Measurements from ENCODE around the gene WDR17. TPM values are rescaled to one million over a fixed set of nuclear protein-coding genes. Genes with fewer than 3 reads are reported as not detected.
A peak's percentile ranks its signal among the peaks of the same experiment; 100 is the strongest.

Gene WDR17
- total RNA-seq = 1 to 10 TPM in 1 of 2 donors, under 1 TPM in 1; 0.63 to 2.9 TPM

DNA sequence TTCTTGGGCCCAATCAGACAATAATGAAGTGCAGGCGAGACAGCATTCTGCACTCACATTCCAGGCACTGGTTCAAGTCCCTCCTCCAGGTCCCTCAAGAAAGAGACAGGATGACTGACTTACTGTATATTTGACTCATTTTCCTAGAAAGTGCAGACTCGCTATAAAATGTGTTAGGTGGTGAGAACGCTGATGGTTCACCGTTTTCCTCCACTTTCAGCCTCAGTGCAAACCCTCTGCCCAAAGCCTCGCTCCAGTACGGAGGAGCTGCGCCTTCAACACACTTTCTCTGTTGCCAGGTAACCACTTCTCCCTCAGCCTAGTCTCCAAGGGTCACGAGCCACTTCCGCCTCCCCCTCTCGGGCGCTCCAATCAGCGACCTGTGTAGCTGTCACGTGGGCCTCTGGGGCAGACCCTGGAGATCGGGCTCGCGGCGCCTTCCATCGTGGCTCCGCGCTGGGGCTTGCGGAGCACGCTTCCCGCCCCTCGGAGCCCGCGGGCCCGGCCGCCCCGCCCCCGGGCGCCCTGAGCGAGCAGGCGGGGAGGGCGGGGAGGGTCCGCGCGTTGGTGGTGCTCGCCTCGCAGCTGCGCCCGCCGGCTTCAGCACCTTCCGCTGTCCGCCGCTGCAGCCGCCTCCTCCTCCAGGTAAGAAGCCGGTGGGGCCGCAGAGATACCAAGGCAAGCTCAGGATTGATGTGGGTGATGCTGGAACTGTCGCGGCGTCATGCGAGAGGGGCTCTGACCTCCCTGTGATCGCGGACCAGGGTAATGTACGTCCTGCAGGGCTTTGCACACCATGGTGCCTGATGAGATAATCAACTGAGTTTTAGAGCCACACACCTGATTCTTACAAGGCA, at the start of gene WDR17:
WDR17 (plus strand) TSS at position 407 of the 857 bp plus-strand sequence. CDS start 45,740 bp downstream, outside the sequence.
- peaks cover 18% of the 10 kb centered on the region for H3K27me3 Mint-ChIP-seq (ENCODE audit: low read depth)
- peaks cover 14% of the 10 kb centered on the region for H3K4me1 Mint-ChIP-seq (ENCODE audit: low read depth)
- H3K36me3 Mint-ChIP-seq (ENCODE audit: insufficient read depth in 2 of 2) = no peaks in the 10 kb centered on the region
- peak; percentile 99 for ATAC-seq (replicated peaks in 1 of 2)
- H3K9me3 Mint-ChIP-seq = no peaks in the 10 kb centered on the region
- peak within 1 kb of the TSS; percentile 95 to 96 for H3K4me3 Mint-ChIP-seq
- H3K27ac Mint-ChIP-seq = no peak within 1 kb of the TSS
- peak; percentile 71 to 85 for DNase-seq

DNA sequence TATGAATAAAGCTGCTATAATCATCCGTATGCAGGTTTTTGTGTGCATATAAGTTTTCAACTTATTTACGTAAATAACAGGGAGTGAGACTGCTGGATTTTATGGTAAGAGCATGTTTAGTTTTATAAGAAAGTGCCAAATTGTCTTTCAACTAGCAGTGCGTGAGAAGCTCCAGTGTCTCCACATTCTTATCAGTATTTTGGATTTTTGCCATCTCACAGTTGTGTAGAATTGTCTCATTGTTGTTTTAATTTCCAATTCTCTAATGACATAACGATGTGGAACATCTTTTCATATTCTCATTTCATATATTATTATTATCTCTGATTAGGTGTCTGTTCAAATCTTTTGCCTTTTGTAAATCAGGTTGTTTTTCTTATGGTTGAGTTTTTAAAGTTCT, 49.0 kb upstream of the WDR17 start:
- H3K27me3 Mint-ChIP-seq (ENCODE audit: low read depth) = peaks cover 12% of the 10 kb centered on the region

DNA sequence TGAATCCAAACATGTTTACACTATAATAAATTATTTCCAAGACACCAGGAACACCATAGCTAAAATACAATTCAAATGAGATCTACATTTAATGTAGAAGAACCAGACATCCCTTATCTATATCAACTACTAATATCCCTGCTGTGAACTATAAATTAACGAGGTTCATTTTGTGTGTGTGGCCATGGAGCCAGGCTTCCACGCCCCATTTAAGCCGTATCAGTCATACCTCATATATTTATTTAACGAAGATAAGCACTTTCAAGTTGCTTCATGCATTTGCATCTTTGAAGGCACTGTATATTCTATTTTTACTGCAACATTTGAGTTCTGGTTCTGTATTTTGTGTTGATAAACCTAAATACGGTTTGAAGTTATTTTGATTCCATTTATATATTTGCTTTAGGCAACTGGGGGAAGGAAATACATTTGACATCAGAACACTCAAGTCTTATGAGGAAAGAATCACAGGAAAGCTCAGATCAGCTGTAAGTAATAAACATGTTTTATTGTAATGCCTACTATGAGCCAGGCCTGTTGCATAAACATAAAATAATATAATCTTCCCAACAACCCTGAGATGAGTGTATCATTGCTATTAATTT, 45.1 kb upstream of the WDR17 start:
- peaks cover 0 to 1% of the 10 kb centered on the region in 2 donors for H3K9me3 Mint-ChIP-seq
- H3K36me3 Mint-ChIP-seq (ENCODE audit: insufficient read depth in 2 of 2) = no peaks in the 10 kb centered on the region
- H3K4me3 Mint-ChIP-seq = no peak overlapping the region
- ATAC-seq (replicated peaks in 1 of 2) = no peak
- no peak overlapping the region for H3K27ac Mint-ChIP-seq
- H3K4me1 Mint-ChIP-seq (ENCODE audit: low read depth) = no peaks in the 10 kb centered on the region
- H3K27me3 Mint-ChIP-seq (ENCODE audit: low read depth) = peaks cover 12% of the 10 kb centered on the region
- no peak for DNase-seq

More for the DNA sequence above, 49.0 kb upstream of the WDR17 start:
- H3K4me1 Mint-ChIP-seq (ENCODE audit: low read depth) = no peaks in the 10 kb centered on the region
- no peak for ATAC-seq (replicated peaks in 1 of 2)
- DNase-seq = no peak
- H3K36me3 Mint-ChIP-seq (ENCODE audit: insufficient read depth in 2 of 2) = no peaks in the 10 kb centered on the region
- no peak overlapping the region for H3K27ac Mint-ChIP-seq
- peaks cover 0 to 1% of the 10 kb centered on the region in 2 donors for H3K9me3 Mint-ChIP-seq
- H3K4me3 Mint-ChIP-seq = no peak overlapping the region

DNA sequence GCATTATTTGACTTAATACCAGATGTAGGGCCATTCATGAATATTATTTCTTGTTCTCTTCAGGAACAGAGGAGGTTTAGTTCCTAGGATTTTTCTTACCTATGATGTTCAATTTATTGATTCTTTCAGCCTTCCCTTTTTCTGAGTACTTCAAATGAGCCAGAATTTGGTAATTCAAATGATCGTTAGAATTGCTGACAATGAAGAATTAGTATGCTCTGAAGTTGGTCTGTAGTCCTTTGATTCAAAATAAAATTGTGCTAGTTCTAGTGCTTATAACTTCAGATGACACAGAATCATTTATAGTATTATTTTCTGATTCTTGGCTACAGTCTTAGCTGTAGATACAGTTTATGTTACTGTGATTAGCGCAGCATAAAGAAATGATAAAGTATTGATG, 35.2 kb upstream of the WDR17 start:
- H3K27ac Mint-ChIP-seq = no peak overlapping the region
- DNase-seq (no peak), ATAC-seq (replicated peaks in 1 of 2) (no peak)
- H3K4me3 Mint-ChIP-seq = no peak overlapping the region
- peaks cover 0 to 1% of the 10 kb centered on the region in 2 donors for H3K9me3 Mint-ChIP-seq
- no peaks in the 10 kb centered on the region for H3K27me3 Mint-ChIP-seq (ENCODE audit: low read depth)
- no peaks in the 10 kb centered on the region for H3K4me1 Mint-ChIP-seq (ENCODE audit: low read depth)
- no peaks in the 10 kb centered on the region for H3K36me3 Mint-ChIP-seq (ENCODE audit: insufficient read depth in 2 of 2)

DNA sequence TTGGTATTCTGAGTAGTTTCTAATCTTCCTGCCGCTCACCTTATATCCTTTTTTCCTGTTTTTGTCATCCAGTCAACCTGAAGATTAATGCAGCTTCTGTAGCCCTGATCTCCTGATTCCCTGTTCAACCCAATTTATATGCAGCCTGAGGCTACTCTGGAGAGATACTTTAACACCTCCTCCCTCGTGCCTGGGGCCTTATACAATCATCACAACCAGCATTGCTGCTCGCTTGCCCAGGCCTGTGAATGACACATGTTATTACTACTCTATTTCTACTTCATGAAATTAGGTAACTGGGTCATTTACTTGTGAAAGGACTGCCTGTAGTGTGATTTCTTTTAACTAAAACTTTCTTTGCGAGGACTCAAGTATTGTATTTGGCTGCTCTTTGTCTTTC, 33.7 kb upstream of the WDR17 start:
- Mint-ChIP-seq H3K36me3 (ENCODE audit: insufficient read depth in 2 of 2) (no peaks in the 10 kb centered on the region), H3K4me1 (ENCODE audit: low read depth) (no peaks in the 10 kb centered on the region)

DNA sequence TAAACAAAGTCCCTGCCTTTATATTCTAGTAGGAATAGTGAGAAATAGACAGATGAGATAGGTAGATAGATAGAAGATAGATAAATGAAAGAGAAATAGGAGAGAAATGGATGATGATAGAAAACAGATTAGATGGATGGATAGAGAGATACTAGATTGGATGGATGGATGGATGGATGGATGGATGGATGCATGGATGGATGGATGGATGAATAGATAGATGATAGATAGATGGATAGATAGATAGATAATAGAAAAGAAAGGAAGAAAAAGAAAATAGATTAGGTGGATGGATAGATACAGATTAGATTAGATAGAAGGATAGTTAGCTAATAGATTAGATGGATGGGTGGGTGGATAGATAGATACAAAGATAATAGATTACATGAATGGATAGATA, 33.2 kb upstream of the WDR17 start:
- no peak overlapping the region for H3K27ac Mint-ChIP-seq
- no peaks in the 10 kb centered on the region for H3K36me3 Mint-ChIP-seq (ENCODE audit: insufficient read depth in 2 of 2)
- H3K4me3 Mint-ChIP-seq = no peak overlapping the region
- no peaks in the 10 kb centered on the region for H3K27me3 Mint-ChIP-seq (ENCODE audit: low read depth)
- H3K4me1 Mint-ChIP-seq (ENCODE audit: low read depth) = no peaks in the 10 kb centered on the region
- DNase-seq (no peak), ATAC-seq (replicated peaks in 1 of 2) (no peak)
- peaks cover 0 to 1% of the 10 kb centered on the region in 2 donors for H3K9me3 Mint-ChIP-seq

More for the DNA sequence above, 33.7 kb upstream of the WDR17 start:
- Mint-ChIP-seq H3K27me3 (ENCODE audit: low read depth) (no peaks in the 10 kb centered on the region), H3K27ac (no peak overlapping the region), H3K9me3 (peaks cover 0 to 1% of the 10 kb centered on the region in 2 donors), H3K4me3 (no peak overlapping the region)
- DNase-seq (no peak), ATAC-seq (replicated peaks in 1 of 2) (no peak)

DNA sequence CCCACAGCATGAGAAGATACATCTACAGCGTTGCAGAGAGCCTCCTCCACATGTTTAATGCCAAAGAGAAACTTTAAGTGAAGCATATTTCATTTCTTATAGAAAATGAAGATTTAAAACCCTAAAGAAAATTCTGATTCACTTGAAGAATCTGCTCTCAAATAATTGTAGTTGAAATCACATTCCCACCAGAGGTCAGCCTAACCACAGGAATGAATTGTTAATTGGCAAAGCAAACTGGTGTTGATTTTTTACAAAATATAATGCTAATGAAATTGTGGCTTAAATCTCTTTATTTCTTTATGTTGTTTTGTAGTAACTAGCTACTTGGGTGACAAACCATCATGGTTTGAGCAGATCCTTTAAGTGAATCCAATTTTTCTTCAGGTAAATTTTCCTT, 31.1 kb upstream of the WDR17 start:
- DNase-seq (peak; percentile 3 to 7), ATAC-seq (replicated peaks in 1 of 2) (no peak)
- no peak overlapping the region for H3K27ac Mint-ChIP-seq
- H3K4me3 Mint-ChIP-seq = no peak overlapping the region
- H3K36me3 Mint-ChIP-seq (ENCODE audit: insufficient read depth in 2 of 2) = peaks cover 0 to under 1% of the 10 kb centered on the region in 2 donors
- peaks cover 1 to 3% of the 10 kb centered on the region in 2 donors for H3K9me3 Mint-ChIP-seq
- no peaks in the 10 kb centered on the region for H3K27me3 Mint-ChIP-seq (ENCODE audit: low read depth)
- no peaks in the 10 kb centered on the region for H3K4me1 Mint-ChIP-seq (ENCODE audit: low read depth)

DNA sequence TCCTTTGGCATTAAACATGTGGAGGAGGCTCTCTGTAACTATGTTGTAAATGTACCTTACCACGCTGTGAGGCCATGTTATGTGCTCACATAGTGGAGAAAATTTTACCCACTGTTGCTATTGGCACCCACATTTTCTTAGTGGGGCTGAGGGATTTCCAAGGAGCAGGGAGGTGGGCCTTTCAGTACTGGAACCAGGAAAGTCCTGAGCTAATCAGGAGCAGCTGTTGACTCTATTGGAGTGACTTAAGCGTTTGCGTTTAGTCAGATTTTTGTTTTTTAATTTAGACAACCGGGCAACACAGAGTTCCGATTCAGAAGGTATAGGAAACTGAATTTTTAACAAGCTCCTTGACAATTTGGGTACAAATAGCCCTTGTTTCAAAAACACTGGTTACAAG, 30.7 kb upstream of the WDR17 start:
- ATAC-seq (replicated peaks in 1 of 2) = no peak

DNA sequence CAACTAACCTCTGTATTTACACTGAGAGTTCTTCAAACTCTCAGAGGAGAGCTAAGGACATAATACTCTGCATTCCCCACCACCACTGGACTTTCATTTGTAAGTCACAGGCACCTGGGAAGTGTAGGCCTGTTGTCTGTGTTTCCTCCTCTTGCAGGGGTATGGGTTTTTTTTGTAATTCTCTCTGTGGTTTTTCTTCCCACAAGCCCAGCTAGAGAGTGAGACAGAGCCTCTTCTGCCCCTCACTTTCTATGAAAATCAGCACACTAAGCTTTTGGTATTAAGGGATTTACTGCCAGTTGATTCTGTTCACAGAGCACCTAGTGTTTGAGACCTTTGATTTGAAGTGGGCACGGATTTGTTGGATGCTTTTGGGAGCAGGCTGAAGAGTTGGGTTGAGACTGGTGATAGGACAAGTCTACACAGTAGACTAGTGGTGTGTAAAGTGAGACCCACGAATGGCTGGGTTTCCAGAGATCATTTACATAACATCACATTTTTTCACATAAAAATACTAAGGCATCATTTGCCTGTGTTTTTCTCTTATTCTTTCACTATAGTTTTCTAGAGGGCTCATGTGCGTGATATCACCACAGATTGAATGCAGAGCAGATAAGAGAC, 28.9 kb upstream of the WDR17 start:
- ATAC-seq (replicated peaks in 1 of 2) (no peak), DNase-seq (no peak)
- no peaks in the 10 kb centered on the region for H3K27me3 Mint-ChIP-seq (ENCODE audit: low read depth)
- H3K9me3 Mint-ChIP-seq = peaks cover 3 to 6% of the 10 kb centered on the region in 2 donors
- H3K4me3 Mint-ChIP-seq = no peak overlapping the region
- H3K27ac Mint-ChIP-seq = no peak overlapping the region
- no peaks in the 10 kb centered on the region for H3K4me1 Mint-ChIP-seq (ENCODE audit: low read depth)
- peaks cover 0 to 3% of the 10 kb centered on the region in 2 donors for H3K36me3 Mint-ChIP-seq (ENCODE audit: insufficient read depth in 2 of 2)

More for the DNA sequence above, 30.7 kb upstream of the WDR17 start:
- H3K27me3 Mint-ChIP-seq (ENCODE audit: low read depth) = no peaks in the 10 kb centered on the region
- H3K4me1 Mint-ChIP-seq (ENCODE audit: low read depth) = no peaks in the 10 kb centered on the region
- H3K36me3 Mint-ChIP-seq (ENCODE audit: insufficient read depth in 2 of 2) = peaks cover 0 to 2% of the 10 kb centered on the region in 2 donors
- H3K9me3 Mint-ChIP-seq = peaks cover 3 to 4% of the 10 kb centered on the region in 2 donors
- no peak overlapping the region for H3K4me3 Mint-ChIP-seq
- no peak for DNase-seq
- H3K27ac Mint-ChIP-seq = no peak overlapping the region

DNA sequence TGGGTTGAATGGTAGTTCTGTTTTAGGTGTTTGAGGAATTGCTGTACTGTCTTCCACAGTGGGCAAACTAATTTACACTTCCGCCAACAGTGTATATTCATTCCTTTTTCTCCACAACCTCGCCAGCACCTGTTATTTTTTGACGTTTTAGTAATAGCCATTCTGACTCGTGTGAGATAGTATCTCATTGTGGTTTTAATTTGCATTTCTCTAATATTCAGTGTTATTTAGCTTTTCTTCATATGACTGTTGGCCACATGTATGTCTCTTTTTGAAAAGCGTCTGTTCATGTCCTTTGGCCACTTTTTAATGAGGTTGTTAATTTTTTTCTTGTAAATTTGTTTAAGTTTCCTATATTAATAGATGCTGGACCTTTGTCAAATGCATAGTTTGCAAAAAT, 26.9 kb upstream of the WDR17 start:
- no peak for ATAC-seq (replicated peaks in 1 of 2)
- Mint-ChIP-seq H3K9me3 (peaks cover 3 to 5% of the 10 kb centered on the region in 2 donors), H3K4me1 (ENCODE audit: low read depth) (no peaks in the 10 kb centered on the region), H3K4me3 (no peak overlapping the region), H3K36me3 (ENCODE audit: insufficient read depth in 2 of 2) (peaks cover 0 to 3% of the 10 kb centered on the region in 2 donors), H3K27me3 (ENCODE audit: low read depth) (peaks cover 9% of the 10 kb centered on the region), H3K27ac (no peak overlapping the region)
- DNase-seq = no peak

DNA sequence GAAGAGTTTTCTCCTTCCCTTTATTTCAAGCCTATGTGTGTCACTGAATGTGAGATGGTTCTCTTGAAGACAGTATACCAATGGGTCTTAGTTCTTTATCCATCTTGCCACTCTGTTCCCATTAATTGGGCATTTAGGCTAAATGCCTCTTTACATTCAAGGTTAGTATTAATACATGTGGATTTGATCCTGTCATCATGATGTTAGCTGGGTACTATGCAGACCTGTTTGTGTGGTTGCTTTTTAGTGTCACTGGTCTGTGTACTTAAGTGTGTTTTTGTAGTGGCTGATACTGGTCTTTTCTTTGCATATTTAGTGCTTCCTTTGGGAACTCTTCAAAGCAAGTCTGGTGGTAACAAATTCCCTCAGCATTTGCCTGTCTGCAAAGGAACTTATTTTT, 23.4 kb upstream of the WDR17 start:
- ATAC-seq (replicated peaks in 1 of 2) = no peak
- H3K4me1 Mint-ChIP-seq (ENCODE audit: low read depth) = no peaks in the 10 kb centered on the region
- H3K4me3 Mint-ChIP-seq = no peak overlapping the region
- H3K27me3 Mint-ChIP-seq (ENCODE audit: low read depth) = peaks cover 23% of the 10 kb centered on the region
- DNase-seq = no peak
- peaks cover 0 to 3% of the 10 kb centered on the region in 2 donors for H3K36me3 Mint-ChIP-seq (ENCODE audit: insufficient read depth in 2 of 2)
- no peak overlapping the region for H3K27ac Mint-ChIP-seq
- H3K9me3 Mint-ChIP-seq = peaks cover 3 to 5% of the 10 kb centered on the region in 2 donors

DNA sequence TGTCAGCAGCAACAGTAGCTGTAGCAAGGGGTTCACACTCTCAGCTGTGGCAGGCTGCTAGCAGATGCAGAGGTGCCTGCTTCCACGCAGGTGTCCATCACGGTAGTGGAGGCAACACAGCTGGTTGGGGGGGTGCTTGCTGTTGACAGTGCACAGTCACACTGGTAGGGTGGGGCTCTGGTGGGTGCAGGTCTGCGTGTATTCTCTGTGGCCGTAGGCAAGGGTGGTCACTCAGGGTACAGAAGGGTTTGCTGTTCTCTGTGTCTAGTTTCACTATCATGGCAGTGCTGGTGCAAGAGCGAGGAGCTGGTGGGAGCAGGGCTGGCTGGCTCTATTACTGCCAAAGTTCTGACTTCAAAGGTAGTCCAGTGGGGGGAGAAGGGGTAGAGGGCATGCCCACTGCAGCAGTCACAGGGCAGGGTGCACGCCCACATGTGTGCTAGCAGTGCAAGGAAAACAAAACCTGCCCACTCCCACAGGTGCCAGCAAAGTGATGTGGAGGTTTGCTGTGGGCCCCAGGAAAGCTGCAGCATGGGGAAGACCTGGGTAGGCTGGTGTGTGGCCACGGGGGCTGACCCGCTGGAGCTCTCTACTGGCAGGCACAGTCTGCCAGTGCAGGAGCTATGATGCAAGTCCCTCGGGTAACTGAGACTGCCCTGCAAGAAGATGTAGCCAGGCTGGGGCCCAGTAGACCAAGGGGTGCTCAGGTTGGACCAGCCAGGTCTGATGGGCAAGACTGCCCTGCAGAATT, 21.6 kb upstream of the WDR17 start:
- no peak for DNase-seq
- Mint-ChIP-seq H3K9me3 (peaks cover 3 to 5% of the 10 kb centered on the region in 2 donors), H3K27ac (no peak overlapping the region), H3K36me3 (ENCODE audit: insufficient read depth in 2 of 2) (peaks cover 0 to 3% of the 10 kb centered on the region in 2 donors), H3K4me1 (ENCODE audit: low read depth) (no peaks in the 10 kb centered on the region), H3K4me3 (no peak overlapping the region), H3K27me3 (ENCODE audit: low read depth) (peaks cover 41% of the 10 kb centered on the region)
- no peak for ATAC-seq (replicated peaks in 1 of 2)

Data from activated T-cell treated with anti-CD3 and anti-CD28 coated beads, Interleukin-2, amount 50 U/mL, for 72 hours (primary cell).